Measurements from ENCODE around the gene GLDN.

GRCh38 chr15:51444807-51445206 lies 103.4 kb downstream of the GLDN start:
- TF ChIP-seq CTCF (IDR thresholded peaks at IDR 0.05) (no peak), EP300 (IDR thresholded peaks at IDR 0.05) (no peak), POLR2A (IDR thresholded peaks at IDR 0.05) (no peak)
